ENCODE data around the gene RASA3.
"Not testable (repeated sequence)": the region's sequence is repeated elsewhere in the genome, so short reads cannot be mapped to it uniquely, and the experiment has no call there.

RASA3 gene

GRCh38 chr13:114079601-114080536, 52.6 kb downstream of the RASA3 start:
- no peaks in the 10 kb centered on the region for H3K27me3 ChIP-seq (ENCODE audit: insufficient read depth, insufficient read length)
- no peaks in the 10 kb centered on the region for H3K9me3 ChIP-seq (ENCODE audit: insufficient read depth, low read length)
- no peak for DNase-seq (ENCODE audit: low read depth, low spot score)
- TF ChIP-seq ZNF274 (IDR thresholded peaks at IDR 0.05; ENCODE audit: low read depth, low read length) (no peak), YY1 (IDR thresholded peaks at IDR 0.05; ENCODE audit: insufficient read depth, insufficient read length) (no peak), SUZ12 (IDR thresholded peaks at IDR 0.05; ENCODE audit: extremely low read depth, insufficient read depth, insufficient read length) (no peak)
- H3K4me1 ChIP-seq (ENCODE audit: insufficient read depth, insufficient read length) = peaks cover 19% of the 10 kb centered on the region
- no peak overlapping the region for H3K9ac ChIP-seq (ENCODE audit: insufficient read length, low read depth)
- H3K36me3 ChIP-seq (ENCODE audit: insufficient read depth, insufficient read length, low read length) = peaks cover 9% of the 10 kb centered on the region
- H3K4me3 ChIP-seq (ENCODE audit: insufficient read length, low read depth) = no peak overlapping the region

- Histone ChIP-seq H3K36me3 (ENCODE audit: insufficient read depth, insufficient read length, low read length) (peaks cover 13% of the 10 kb centered on the region), H3K4me1 (ENCODE audit: insufficient read depth, insufficient read length) (peaks cover 21% of the 10 kb centered on the region), H3K9me3 (ENCODE audit: insufficient read depth, low read length) (no peaks in the 10 kb centered on the region), H3K27me3 (ENCODE audit: insufficient read depth, insufficient read length) (no peaks in the 10 kb centered on the region), H3K9ac (ENCODE audit: insufficient read length, low read depth) (peak overlapping the region; percentile 39), H3K4me3 (ENCODE audit: insufficient read length, low read depth) (no peak overlapping the region)
- DNase-seq (ENCODE audit: low read depth, low spot score) = no peak
- TF ChIP-seq YY1 (IDR thresholded peaks at IDR 0.05; ENCODE audit: insufficient read depth, insufficient read length) (no peak), ZNF274 (IDR thresholded peaks at IDR 0.05; ENCODE audit: low read depth, low read length) (no peak), SUZ12 (IDR thresholded peaks at IDR 0.05; ENCODE audit: extremely low read depth, insufficient read depth, insufficient read length) (no peak)
Observed at GRCh38 chr13:114078461-114079451, 53.7 kb downstream of the RASA3 start.

DNA sequence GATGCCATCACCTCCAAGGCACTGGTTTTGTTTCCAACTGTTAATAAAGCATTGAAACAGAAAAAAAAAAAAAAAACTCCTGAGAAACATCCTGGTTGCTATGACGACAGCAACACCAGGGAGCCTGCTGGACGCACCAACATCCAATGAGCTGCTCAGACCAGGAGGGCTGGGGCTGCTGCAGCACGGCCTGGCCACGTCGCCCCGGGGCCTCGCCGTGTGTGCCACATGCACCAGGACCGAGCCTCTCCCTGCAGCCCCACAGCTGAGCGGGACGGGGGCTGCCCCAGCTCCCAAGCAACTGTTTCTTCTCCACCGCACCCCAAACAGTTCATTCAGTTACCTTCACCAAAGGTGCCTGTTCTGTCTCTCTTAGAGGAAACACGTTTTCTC, 54.5 kb downstream of the RASA3 start:
- peaks cover 21% of the 10 kb centered on the region for H3K4me1 ChIP-seq (ENCODE audit: insufficient read depth, insufficient read length)
- H3K4me3 ChIP-seq (ENCODE audit: insufficient read length, low read depth) = no peak overlapping the region
- no peaks in the 10 kb centered on the region for H3K9me3 ChIP-seq (ENCODE audit: insufficient read depth, low read length)
- TF ChIP-seq SUZ12 (IDR thresholded peaks at IDR 0.05; ENCODE audit: extremely low read depth, insufficient read depth, insufficient read length) (no peak), ZNF274 (IDR thresholded peaks at IDR 0.05; ENCODE audit: low read depth, low read length) (no peak), YY1 (IDR thresholded peaks at IDR 0.05; ENCODE audit: insufficient read depth, insufficient read length) (no peak)
- H3K36me3 ChIP-seq (ENCODE audit: insufficient read depth, insufficient read length, low read length) = peaks cover 19% of the 10 kb centered on the region
- no peaks in the 10 kb centered on the region for H3K27me3 ChIP-seq (ENCODE audit: insufficient read depth, insufficient read length)
- peak; percentile 60 for DNase-seq (ENCODE audit: low read depth, low spot score)
- H3K9ac ChIP-seq (ENCODE audit: insufficient read length, low read depth) = no peak overlapping the region

- no peaks in the 10 kb centered on the region for H3K27me3 ChIP-seq (ENCODE audit: insufficient read depth, insufficient read length)
- TF ChIP-seq SUZ12 (IDR thresholded peaks at IDR 0.05; ENCODE audit: extremely low read depth, insufficient read depth, insufficient read length) (no peak), ZNF274 (IDR thresholded peaks at IDR 0.05; ENCODE audit: low read depth, low read length) (no peak), YY1 (IDR thresholded peaks at IDR 0.05; ENCODE audit: insufficient read depth, insufficient read length) (no peak)
- no peak for DNase-seq (ENCODE audit: low read depth, low spot score)
- H3K36me3 ChIP-seq (ENCODE audit: insufficient read depth, insufficient read length, low read length) = peaks cover 22% of the 10 kb centered on the region
- H3K9ac ChIP-seq (ENCODE audit: insufficient read length, low read depth) = no peak overlapping the region
- peaks cover 20% of the 10 kb centered on the region for H3K4me1 ChIP-seq (ENCODE audit: insufficient read depth, insufficient read length)
- no peaks in the 10 kb centered on the region for H3K9me3 ChIP-seq (ENCODE audit: insufficient read depth, low read length)
- no peak overlapping the region for H3K4me3 ChIP-seq (ENCODE audit: insufficient read length, low read depth)
Observed at GRCh38 chr13:114077099-114077932, 55.1 kb downstream of the RASA3 start.

DNA sequence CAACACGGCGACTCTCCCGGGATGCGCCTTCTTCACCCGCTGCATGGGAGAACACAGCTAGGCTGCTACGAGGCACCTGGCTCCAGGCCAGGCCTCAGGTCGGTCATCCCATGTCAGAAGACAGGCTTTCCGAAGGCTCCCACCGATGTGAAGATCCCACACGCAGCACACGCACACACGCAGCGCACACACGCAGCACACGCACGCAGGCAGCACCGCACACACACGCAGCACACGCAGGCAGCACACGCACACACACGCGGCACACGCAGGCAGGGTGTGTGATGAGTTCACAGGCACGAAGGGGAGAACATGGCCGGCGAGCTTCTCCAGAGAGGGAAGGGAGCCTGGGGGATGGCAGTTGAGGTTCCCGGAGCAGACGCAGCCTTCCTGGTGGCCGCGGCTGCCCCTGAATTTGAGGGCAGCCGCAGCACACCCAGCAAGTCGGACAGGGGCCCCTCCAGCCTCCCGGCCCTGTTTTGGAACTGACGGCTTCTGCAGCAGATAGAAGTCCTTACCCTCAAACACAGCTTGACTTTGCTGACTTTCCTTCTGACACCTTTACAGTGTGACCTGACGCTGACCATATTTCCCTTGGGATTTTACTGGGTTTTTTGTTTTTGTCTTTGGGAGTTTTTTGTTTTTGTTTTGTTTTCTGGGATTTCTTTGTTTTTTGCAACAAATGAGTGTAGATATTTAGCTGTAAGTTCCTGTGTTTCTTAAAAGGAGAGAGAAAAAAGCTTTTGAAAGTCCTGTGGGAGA, 55.9 kb downstream of the RASA3 start:
- Histone ChIP-seq H3K27me3 (ENCODE audit: insufficient read depth, insufficient read length) (no peaks in the 10 kb centered on the region), H3K36me3 (ENCODE audit: insufficient read depth, insufficient read length, low read length) (peaks cover 19% of the 10 kb centered on the region), H3K9ac (ENCODE audit: insufficient read length, low read depth) (no peak overlapping the region), H3K9me3 (ENCODE audit: insufficient read depth, low read length) (no peaks in the 10 kb centered on the region), H3K4me3 (ENCODE audit: insufficient read length, low read depth) (no peak overlapping the region), H3K4me1 (ENCODE audit: insufficient read depth, insufficient read length) (peaks cover 26% of the 10 kb centered on the region)
- no peak for TF ChIP-seq SUZ12 (IDR thresholded peaks at IDR 0.05; ENCODE audit: extremely low read depth, insufficient read depth, insufficient read length)
- TF ChIP-seq ZNF274 (IDR thresholded peaks at IDR 0.05; ENCODE audit: low read depth, low read length) = no peak
- no peak for TF ChIP-seq YY1 (IDR thresholded peaks at IDR 0.05; ENCODE audit: insufficient read depth, insufficient read length)
- no peak for DNase-seq (ENCODE audit: low read depth, low spot score)

DNA sequence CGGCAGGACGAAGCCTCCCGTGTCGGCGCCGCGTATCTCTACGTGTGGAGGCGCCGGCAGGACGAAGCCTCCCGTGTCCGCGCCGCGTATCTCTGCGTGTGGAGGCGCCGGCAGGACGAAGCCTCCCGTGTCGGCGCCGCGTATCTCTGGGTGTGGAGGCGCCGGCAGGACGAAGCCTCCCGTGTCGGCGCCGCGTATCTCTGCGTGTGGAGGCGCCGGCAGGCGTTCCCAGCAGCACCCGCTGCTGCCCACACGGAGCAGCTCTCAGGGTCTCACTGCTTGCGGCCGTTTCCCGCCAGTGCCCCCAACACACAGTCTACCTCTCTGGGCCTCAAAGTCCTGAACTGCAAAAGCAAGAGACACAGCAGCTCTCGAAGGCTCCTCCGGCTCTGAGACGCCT, 56.6 kb downstream of the RASA3 start:
- not testable (repeated sequence) for H3K27me3 ChIP-seq (ENCODE audit: insufficient read depth, insufficient read length); H3K4me3 ChIP-seq (ENCODE audit: insufficient read length, low read depth); H3K9ac ChIP-seq (ENCODE audit: insufficient read length, low read depth); DNase-seq (ENCODE audit: low read depth, low spot score); H3K9me3 ChIP-seq (ENCODE audit: insufficient read depth, low read length)
- peaks cover 26% of the 10 kb centered on the region for H3K4me1 ChIP-seq (ENCODE audit: insufficient read depth, insufficient read length)
- peaks cover 18% of the 10 kb centered on the region for H3K36me3 ChIP-seq (ENCODE audit: insufficient read depth, insufficient read length, low read length)

Data from NT2/D1 (cell line).